Measurements from ENCODE around the gene IGF2BP3.
"Not testable (repeated sequence)": the region's sequence is repeated elsewhere in the genome, so short reads cannot be mapped to it uniquely, and the experiment has no call there.

IGF2BP3 gene

GRCh38 chr7:23338439-23338838 lies 131.9 kb downstream of the IGF2BP3 start:
- DNase-seq: no peak

GRCh38 chr7:23337374-23337773 lies 132.9 kb downstream of the IGF2BP3 start:
- DNase-seq: no peak

GRCh38 chr7:23336799-23337283 lies 133.4 kb downstream of the IGF2BP3 start:
- DNase-seq: no peak

GRCh38 chr7:23336086-23336485 lies 134.2 kb downstream of the IGF2BP3 start:
- no peak for DNase-seq

- DNase-seq: no peak
These were observed 134.7 kb downstream of the IGF2BP3 start for GRCh38 chr7:23335621-23336020.

- DNase-seq: peak; percentile 24
These were observed 135.2 kb downstream of the IGF2BP3 start for GRCh38 chr7:23335136-23335535.

GRCh38 chr7:23334482-23335056 lies 135.7 kb downstream of the IGF2BP3 start:
- DNase-seq: peak; percentile 80

GRCh38 chr7:23333671-23334246 lies 136.5 kb downstream of the IGF2BP3 start:
- DNase-seq: no peak

GRCh38 chr7:23332910-23333612 lies 137.2 kb downstream of the IGF2BP3 start:
- no peak for DNase-seq

- no peak for DNase-seq
These were observed 138.1 kb downstream of the IGF2BP3 start for GRCh38 chr7:23332193-23332592.

GRCh38 chr7:23331132-23331531 lies 139.2 kb downstream of the IGF2BP3 start:
- DNase-seq: no peak

- DNase-seq: no peak
These were observed 154.9 kb downstream of the IGF2BP3 start for GRCh38 chr7:23315366-23315765.

- not testable (repeated sequence) for DNase-seq
These were observed 158.2 kb downstream of the IGF2BP3 start for GRCh38 chr7:23312141-23312540.

- no peak for DNase-seq
These were observed 161.5 kb downstream of the IGF2BP3 start for GRCh38 chr7:23308754-23309153.

- no peak for DNase-seq
These were observed 163.3 kb downstream of the IGF2BP3 start for GRCh38 chr7:23306936-23307521.

- DNase-seq: no peak
These were observed 170.5 kb downstream of the IGF2BP3 start for GRCh38 chr7:23299770-23300300.

- peak; percentile 99 for DNase-seq
These were observed 171.2 kb downstream of the IGF2BP3 start, which contains the start of gene MALSU1 for GRCh38 chr7:23298885-23299769. Gene MALSU1, plus strand, starts transcription at chr7:23299339. Its CDS starts 14 bp downstream, at chr7:23299353.

- peak; percentile 52 for DNase-seq
These were observed 172.0 kb downstream of the IGF2BP3 start for GRCh38 chr7:23298141-23298881.

GRCh38 chr7:23295401-23295697 lies 174.9 kb downstream of the IGF2BP3 start:
- DNase-seq: no peak

GRCh38 chr7:23294549-23295400 lies 175.5 kb downstream of the IGF2BP3 start:
- peak; percentile 52 for DNase-seq
